Natural killer cell (primary cell): Measurements from ENCODE around the gene ABCG1. TPM values are rescaled to one million over a fixed set of nuclear protein-coding genes. Genes with fewer than 3 reads are reported as not detected.

Source experiments
- ATAC-seq, 3 donors: fragments of 150-1000 bp in 2 of 3; fragments of 200-7000 bp in 1 of 3; cut with Tn5 transposase; 1 replicate in 1 of 3; 2 replicates in 2 of 3; pipeline ENCODE4 v1.10.0; 2021; ENCODE audit warnings: mild to moderate bottlenecking in 2 of 3, moderate library complexity in 2 of 3
- DNase-seq, 2 donors: peaks; one replicate each; pipeline versions ENCODE4 v3.0.0 to v3.0.0-alpha.2; 2013 to 2021; ENCODE audit warnings: mixed read lengths in 1 of 2
- H3K27ac ChIP-seq: one replicate; pipeline ENCODE4 v1.5.1; 2013; ENCODE audit warnings: mild to moderate bottlenecking, low read length
- H3K27me3 ChIP-seq: one replicate; pipeline ENCODE4 v1.6.1; 2013; ENCODE audit warnings: low read length; ENCODE audit not compliant: control insufficient read depth, insufficient read depth
- H3K36me3 ChIP-seq: one replicate; pipeline ENCODE4 v1.6.1; 2013; ENCODE audit warnings: low read length; ENCODE audit not compliant: control insufficient read depth, insufficient read depth
- H3K4me1 ChIP-seq: one replicate; pipeline ENCODE4 v1.6.1; 2013; ENCODE audit warnings: low read length; ENCODE audit not compliant: control insufficient read depth, insufficient read depth
- H3K4me3 ChIP-seq: one replicate; pipeline ENCODE4 v1.5.1; 2013; ENCODE audit warnings: low read length
- H3K9me3 ChIP-seq: one replicate; pipeline ENCODE4 v1.6.1; 2013; ENCODE audit warnings: low read length; ENCODE audit not compliant: control insufficient read depth, insufficient read depth
- H3K27ac Mint-ChIP-seq, 2 donors: one replicate each; pipeline ENCODE4 v1.8.0; 2022; ENCODE audit warnings: mild to moderate bottlenecking in 2 of 2, mixed read lengths in 2 of 2, moderate library complexity in 1 of 2
- H3K27me3 Mint-ChIP-seq, 2 donors: one replicate each; pipeline ENCODE4 v1.8.0; 2022; ENCODE audit warnings: low read depth in 2 of 2, mixed read lengths in 2 of 2
- H3K36me3 Mint-ChIP-seq: one replicate; pipeline ENCODE4 v1.8.0; 2022; ENCODE audit warnings: mixed read lengths
- H3K4me1 Mint-ChIP-seq, 2 donors: one replicate each; pipeline ENCODE4 v1.8.0; 2022; ENCODE audit warnings: mixed read lengths in 2 of 2
- H3K4me3 Mint-ChIP-seq: one replicate; pipeline ENCODE4 v1.8.0; 2022; ENCODE audit warnings: mild to moderate bottlenecking, moderate library complexity, mixed read lengths
- H3K9me3 Mint-ChIP-seq, 2 donors: one replicate each; pipeline ENCODE4 v1.8.0; 2022; ENCODE audit warnings: mixed read lengths in 2 of 2
- WGBS: methylation state at CpG from one replicate; pipeline ENCODE4 v1.1.7; 2013; ENCODE audit warnings: missing lambda C conversion rate; ENCODE audit not compliant: insufficient coverage; 5-methylcytosine and 5-hydroxymethylcytosine counted together
- intact Hi-C: fragments of 100-400 bp; cut with micrococcal nuclease; formaldehyde crosslinking; loops from one replicate; pipeline ENCODE4 v1.14.2; 2022
- total RNA-seq, 4 donors: library from RNA; stranded (reverse); fragments of 120-200 nt in 1 of 4; gene quantifications; one replicate each; pipeline versions ENCODE4 v1.2.3 to v1.2.4, GENCODE V29; 2013 to 2022
- TF ChIP-seq, protein P1 (sequence below): fragments of 200-600 bp; IDR thresholded peaks from one replicate; pipeline ENCODE4 v1.8.0; 2022; ENCODE audit warnings: antibody characterized with exemption

The ABCG1 gene
- total RNA-seq, 3 donors from 2014 or later (not counting 1 experiment from before 2014, with no cell fraction given): 10.4 to 14.7 (median 13.8) TPM

- ATAC-seq (no peak), DNase-seq (no peak)
- H3K27me3 Mint-ChIP-seq: no peaks in the 10 kb centered on the region
- intact Hi-C loops: no loop called here
- Histone ChIP-seq H3K27ac (no peak overlapping the region), H3K27me3 (no peaks in the 10 kb centered on the region), H3K4me3 (no peak overlapping the region), H3K4me1 (no peaks in the 10 kb centered on the region), H3K9me3 (no peaks in the 10 kb centered on the region), H3K36me3 (peaks cover 24% of the 10 kb centered on the region)
- TF ChIP-seq, protein P1, sequence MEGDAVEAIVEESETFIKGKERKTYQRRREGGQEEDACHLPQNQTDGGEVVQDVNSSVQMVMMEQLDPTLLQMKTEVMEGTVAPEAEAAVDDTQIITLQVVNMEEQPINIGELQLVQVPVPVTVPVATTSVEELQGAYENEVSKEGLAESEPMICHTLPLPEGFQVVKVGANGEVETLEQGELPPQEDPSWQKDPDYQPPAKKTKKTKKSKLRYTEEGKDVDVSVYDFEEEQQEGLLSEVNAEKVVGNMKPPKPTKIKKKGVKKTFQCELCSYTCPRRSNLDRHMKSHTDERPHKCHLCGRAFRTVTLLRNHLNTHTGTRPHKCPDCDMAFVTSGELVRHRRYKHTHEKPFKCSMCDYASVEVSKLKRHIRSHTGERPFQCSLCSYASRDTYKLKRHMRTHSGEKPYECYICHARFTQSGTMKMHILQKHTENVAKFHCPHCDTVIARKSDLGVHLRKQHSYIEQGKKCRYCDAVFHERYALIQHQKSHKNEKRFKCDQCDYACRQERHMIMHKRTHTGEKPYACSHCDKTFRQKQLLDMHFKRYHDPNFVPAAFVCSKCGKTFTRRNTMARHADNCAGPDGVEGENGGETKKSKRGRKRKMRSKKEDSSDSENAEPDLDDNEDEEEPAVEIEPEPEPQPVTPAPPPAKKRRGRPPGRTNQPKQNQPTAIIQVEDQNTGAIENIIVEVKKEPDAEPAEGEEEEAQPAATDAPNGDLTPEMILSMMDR: no peak
- H3K9me3 Mint-ChIP-seq: no peaks in the 10 kb centered on the region
- H3K4me1 Mint-ChIP-seq: no peaks in the 10 kb centered on the region
- H3K36me3 Mint-ChIP-seq: no peaks in the 10 kb centered on the region
- H3K27ac Mint-ChIP-seq: no peak overlapping the region
- H3K4me3 Mint-ChIP-seq: no peak overlapping the region
- 94% methylated on average over 2 of the region's 4 CpGs for WGBS
These were observed 58.7 kb downstream of the ABCG1 start for GRCh38 chr21:42277593-42277992.

DNA sequence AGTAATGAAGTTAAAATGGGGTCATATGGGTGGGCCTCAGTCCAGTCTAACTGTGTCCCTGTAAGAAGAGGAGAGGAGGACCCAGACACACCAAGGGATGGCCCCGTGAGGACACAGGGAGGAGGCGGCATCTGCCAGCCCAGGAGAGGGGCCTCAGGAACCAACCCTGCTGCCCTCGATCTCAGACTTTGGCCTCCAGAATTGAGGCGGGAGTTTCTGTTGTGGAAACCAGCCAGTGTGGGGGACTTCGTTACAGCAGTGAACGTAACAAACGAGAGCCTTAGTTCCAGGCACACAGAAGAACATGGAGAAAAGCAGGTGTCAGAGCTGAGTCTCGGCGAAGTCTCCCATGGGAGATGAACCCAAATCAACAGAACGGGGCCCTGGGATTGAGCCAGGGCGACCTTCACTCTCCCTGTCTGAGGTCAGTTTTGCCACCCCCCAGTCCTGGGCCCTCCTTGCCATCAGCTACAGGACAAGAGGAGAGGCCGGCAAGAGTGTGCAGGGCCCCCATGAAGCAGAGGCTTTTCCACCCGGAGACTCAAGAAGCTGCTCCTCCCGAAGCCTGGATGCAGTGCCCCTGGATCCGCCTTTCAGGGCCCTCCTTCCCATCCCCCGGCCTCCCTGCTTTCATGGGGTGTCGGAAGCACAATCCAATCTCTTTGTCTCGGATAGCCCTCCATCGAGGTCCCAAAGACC, 59.7 kb downstream of the ABCG1 start:
- Histone ChIP-seq H3K27ac (no peak overlapping the region), H3K27me3 (no peaks in the 10 kb centered on the region), H3K9me3 (no peaks in the 10 kb centered on the region), H3K36me3 (peaks cover 27% of the 10 kb centered on the region), H3K4me3 (no peak overlapping the region), H3K4me1 (no peaks in the 10 kb centered on the region)
- H3K9me3 Mint-ChIP-seq: no peaks in the 10 kb centered on the region
- DNase-seq (no peak), ATAC-seq (no peak)
- H3K4me1 Mint-ChIP-seq: no peaks in the 10 kb centered on the region
- H3K4me3 Mint-ChIP-seq: no peak overlapping the region
- H3K36me3 Mint-ChIP-seq: no peaks in the 10 kb centered on the region
- WGBS: 92% methylated on average over 19 of the region's 19 CpGs
- TF ChIP-seq, protein P1: no peak
- H3K27me3 Mint-ChIP-seq: no peaks in the 10 kb centered on the region
- intact Hi-C loops: no loop called here
- H3K27ac Mint-ChIP-seq: no peak overlapping the region

DNA sequence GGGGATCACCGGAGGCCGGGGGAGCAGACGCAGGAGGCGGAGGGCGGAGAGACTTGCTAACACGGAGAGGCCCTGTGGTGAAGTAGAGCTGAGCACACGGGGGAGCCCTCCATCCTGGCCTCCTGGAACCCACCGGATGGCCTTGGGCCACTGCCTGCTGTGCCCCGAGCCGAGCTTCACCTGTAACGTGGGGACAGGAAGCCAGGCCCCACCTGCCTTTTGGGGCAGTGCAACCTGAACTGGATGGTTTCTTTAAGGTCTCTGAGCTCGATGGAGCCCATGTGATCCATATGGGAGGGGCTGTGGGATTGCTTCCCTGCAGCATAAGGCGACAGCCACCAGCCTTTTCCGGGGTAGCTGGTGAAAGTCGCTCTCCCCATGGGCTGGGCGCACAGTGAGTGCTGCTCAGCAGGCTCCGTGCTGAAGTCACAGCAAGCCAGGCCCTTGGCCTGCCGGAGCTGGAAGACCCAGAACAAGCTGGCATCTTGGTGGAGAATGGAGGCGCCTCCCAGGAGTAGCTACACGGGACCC, 60.5 kb downstream of the ABCG1 start:
- H3K36me3 Mint-ChIP-seq: no peaks in the 10 kb centered on the region
- H3K9me3 Mint-ChIP-seq: no peaks in the 10 kb centered on the region
- no peaks in the 10 kb centered on the region for H3K4me1 Mint-ChIP-seq
- H3K36me3 ChIP-seq: peaks cover 31% of the 10 kb centered on the region
- no peaks in the 10 kb centered on the region for H3K27me3 Mint-ChIP-seq
- no peaks in the 10 kb centered on the region for H3K4me1 ChIP-seq
- H3K4me3 Mint-ChIP-seq: no peak overlapping the region
- TF ChIP-seq, protein P1: no peak
- DNase-seq (no peak), ATAC-seq (no peak)
- H3K27ac ChIP-seq: no peak overlapping the region
- H3K27me3 ChIP-seq: no peaks in the 10 kb centered on the region
- H3K9me3 ChIP-seq: no peaks in the 10 kb centered on the region
- no peak overlapping the region for H3K4me3 ChIP-seq
- intact Hi-C loops: no loop called here
- WGBS: 94% methylated on average over 20 of the region's 20 CpGs
- H3K27ac Mint-ChIP-seq: no peak overlapping the region

DNA sequence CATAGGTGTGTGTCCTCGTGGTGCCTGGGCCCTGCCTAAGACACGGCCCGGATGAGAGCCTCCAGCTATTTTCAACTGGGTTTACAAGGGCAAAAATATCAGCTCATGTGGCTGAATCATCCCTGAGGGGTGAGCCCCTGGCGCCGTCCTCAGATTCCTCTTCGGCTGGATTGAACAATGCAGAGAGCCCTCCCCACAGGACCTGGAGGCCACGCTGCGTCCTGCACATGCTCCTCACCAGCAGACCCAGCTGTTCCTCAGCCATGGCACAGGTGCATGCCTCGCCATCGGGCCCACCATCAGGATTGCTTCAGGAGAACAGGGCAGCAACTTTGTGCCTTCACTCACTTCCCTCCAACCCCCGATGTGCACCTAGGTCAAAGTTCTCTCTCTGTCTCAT, 60.9 kb downstream of the ABCG1 start:
- Mint-ChIP-seq H3K27me3 (no peaks in the 10 kb centered on the region), H3K36me3 (no peaks in the 10 kb centered on the region), H3K9me3 (no peaks in the 10 kb centered on the region), H3K4me3 (no peak overlapping the region), H3K4me1 (no peaks in the 10 kb centered on the region), H3K27ac (no peak overlapping the region)
- no peaks in the 10 kb centered on the region for H3K9me3 ChIP-seq
- H3K4me1 ChIP-seq: no peaks in the 10 kb centered on the region
- no peak for DNase-seq
- WGBS: 92% methylated on average over 10 of the region's 11 CpGs
- peaks cover 35% of the 10 kb centered on the region for H3K36me3 ChIP-seq
- no peak overlapping the region for H3K27ac ChIP-seq
- no peak overlapping the region for H3K4me3 ChIP-seq
- ATAC-seq: no peak
- TF ChIP-seq, protein P1: no peak
- H3K27me3 ChIP-seq: no peaks in the 10 kb centered on the region
- intact Hi-C loops: no loop called here
